H1 (cell line): ENCODE data around the gene GCHFR.

Experiments used
- CHD1 ChIP-seq: IDR thresholded peaks from 2 replicates; pipeline ENCODE4 v1.6.1; 2012; ENCODE audit warnings: low read depth, low read length, improper control_type of control experiment
- CHD2 ChIP-seq: IDR thresholded peaks from 2 replicates; pipeline ENCODE4 v1.6.1; 2012; ENCODE audit warnings: low read length, improper control_type of control experiment
- CREB1 ChIP-seq: IDR thresholded peaks from 2 replicates; pipeline ENCODE4 v1.6.1; 2012; ENCODE audit warnings: inconsistent platforms
- CTCF ChIP-seq, 3 experiments: IDR thresholded peaks; 1 replicate in 2 of 3; 2 replicates in 1 of 3; pipeline versions ENCODE4 v1.5.1 to v1.6.1; 2011; ENCODE audit warnings: low read length in 3 of 3, mild to moderate bottlenecking in 3 of 3, inconsistent platforms in 2 of 3, low read depth in 1 of 3, moderate library complexity in 1 of 3; ENCODE audit not compliant: insufficient read depth in 1 of 3; ENCODE audit errors: control extremely low read depth in 1 of 3
- EGR1 ChIP-seq: IDR thresholded peaks from 2 replicates; pipeline ENCODE4 v1.6.1; 2011; ENCODE audit warnings: low read depth, low read length, borderline replicate concordance
- MAFK ChIP-seq: IDR thresholded peaks from 2 replicates; pipeline ENCODE4 v1.6.1; 2012; ENCODE audit warnings: low read depth, mild to moderate bottlenecking, improper control_type of control experiment, low read length
- POLR2A ChIP-seq, 2 experiments: IDR thresholded peaks; 1 replicate in 1 of 2; 2 replicates in 1 of 2; pipeline ENCODE4 v1.6.1; 2011; ENCODE audit warnings: low read depth in 2 of 2, low read length in 2 of 2, mild to moderate bottlenecking in 2 of 2; ENCODE audit errors: control extremely low read depth in 1 of 2
- POLR2AphosphoS5 ChIP-seq: IDR thresholded peaks from 2 replicates; pipeline ENCODE4 v1.6.1; 2011; ENCODE audit warnings: low read depth, low read length
- RAD21 ChIP-seq, 2 experiments: IDR thresholded peaks in 1 of 2; conservative IDR thresholded peaks in 1 of 2; 2 replicates each; pipeline ENCODE4 v1.6.1; 2011; ENCODE audit warnings: low read depth in 2 of 2, low read length in 2 of 2, improper control_type of control experiment in 1 of 2, inconsistent platforms in 1 of 2, mild to moderate bottlenecking in 1 of 2, moderate library complexity in 1 of 2
- SRF ChIP-seq: IDR thresholded peaks from 2 replicates; pipeline ENCODE4 v1.6.1; 2011; ENCODE audit warnings: mild to moderate bottlenecking, low read depth, low read length, moderate library complexity
- TAF1 ChIP-seq: IDR thresholded peaks from 2 replicates; pipeline ENCODE4 v1.6.1; 2011; ENCODE audit warnings: mild to moderate bottlenecking, low read depth, low read length

- TF ChIP-seq SRF (no peak), CREB1 (no peak), RAD21 (IDR thresholded peaks at IDR 0.05 in 1 of 2, conservative IDR thresholded peaks at IDR 0.05 in 1 of 2; ENCODE audit: low read depth in 2 of 2, low read length in 2 of 2) (no peak), CHD1 (no peak), POLR2AphosphoS5 (no peak), MAFK (no peak), TAF1 (no peak), EGR1 (no peak), CHD2 (no peak), CTCF (IDR thresholded peaks at IDR 0.05; ENCODE audit: control extremely low read depth in 1 of 3, insufficient read depth in 1 of 3, low read depth in 1 of 3, low read length in 3 of 3) (no peak), POLR2A (IDR thresholded peaks at IDR 0.05; ENCODE audit: control extremely low read depth in 1 of 2, low read depth in 2 of 2, low read length in 2 of 2) (no peak)
Observed at GRCh38 chr15:40806672-40807027, 42.8 kb downstream of the GCHFR start.
